SJSA1 (cell line): ENCODE data around the gene FAM76A. TPM values are rescaled to one million over a fixed set of nuclear protein-coding genes. Genes with fewer than 3 reads are reported as not detected.
"Not testable (repeated sequence)": the region's sequence is repeated elsewhere in the genome, so short reads cannot be mapped to it uniquely, and the experiment has no call there.

Experiments used
- DNase-seq, 2 experiments: peaks; one replicate each; pipeline ENCODE4 v3.0.0-alpha.2; 2015 to 2020; ENCODE audit warnings: low spot score in 2 of 2, low read depth in 1 of 2
- H3K27ac ChIP-seq: fragments of 250-450 bp; sonication (Bioruptor Pico); 2 replicates; pipeline ENCODE4 v1.5.1; 2020; ENCODE audit warnings: mild to moderate bottlenecking, moderate library complexity
- H3K27me3 ChIP-seq: fragments of 250-450 bp; sonication (Bioruptor Pico); replicated peaks from 2 replicates; pipeline ENCODE4 v1.5.1; 2020; ENCODE audit warnings: mild to moderate bottlenecking, moderate library complexity
- H3K36me3 ChIP-seq: fragments of 250-450 bp; sonication (Bioruptor Pico); 2 replicates; pipeline ENCODE4 v1.5.1; 2020; ENCODE audit warnings: mild to moderate bottlenecking
- H3K4me1 ChIP-seq: fragments of 250-450 bp; sonication (Bioruptor Pico); replicated peaks from 2 replicates; pipeline ENCODE4 v1.6.1; 2021; ENCODE audit warnings: mild to moderate bottlenecking
- H3K4me3 ChIP-seq: fragments of 250-450 bp; sonication (Bioruptor Pico); 2 replicates; pipeline ENCODE4 v1.5.1; 2020; ENCODE audit warnings: mild to moderate bottlenecking
- H3K9me3 ChIP-seq: fragments of 250-450 bp; sonication (Bioruptor Pico); replicated peaks from 2 replicates; pipeline ENCODE4 v1.5.1; 2020; ENCODE audit warnings: mild to moderate bottlenecking
- total RNA-seq: library from RNA; depleted of rRNA; stranded (reverse); fragments of >200 nt; shearing (Covaris generic); gene quantifications from 2 replicates; pipeline ENCODE4 v1.2.3, GENCODE V29; 2014; rRNA removed

Gene FAM76A
- 12.5 and 12.7 TPM in 2 replicates for total RNA-seq

DNA sequence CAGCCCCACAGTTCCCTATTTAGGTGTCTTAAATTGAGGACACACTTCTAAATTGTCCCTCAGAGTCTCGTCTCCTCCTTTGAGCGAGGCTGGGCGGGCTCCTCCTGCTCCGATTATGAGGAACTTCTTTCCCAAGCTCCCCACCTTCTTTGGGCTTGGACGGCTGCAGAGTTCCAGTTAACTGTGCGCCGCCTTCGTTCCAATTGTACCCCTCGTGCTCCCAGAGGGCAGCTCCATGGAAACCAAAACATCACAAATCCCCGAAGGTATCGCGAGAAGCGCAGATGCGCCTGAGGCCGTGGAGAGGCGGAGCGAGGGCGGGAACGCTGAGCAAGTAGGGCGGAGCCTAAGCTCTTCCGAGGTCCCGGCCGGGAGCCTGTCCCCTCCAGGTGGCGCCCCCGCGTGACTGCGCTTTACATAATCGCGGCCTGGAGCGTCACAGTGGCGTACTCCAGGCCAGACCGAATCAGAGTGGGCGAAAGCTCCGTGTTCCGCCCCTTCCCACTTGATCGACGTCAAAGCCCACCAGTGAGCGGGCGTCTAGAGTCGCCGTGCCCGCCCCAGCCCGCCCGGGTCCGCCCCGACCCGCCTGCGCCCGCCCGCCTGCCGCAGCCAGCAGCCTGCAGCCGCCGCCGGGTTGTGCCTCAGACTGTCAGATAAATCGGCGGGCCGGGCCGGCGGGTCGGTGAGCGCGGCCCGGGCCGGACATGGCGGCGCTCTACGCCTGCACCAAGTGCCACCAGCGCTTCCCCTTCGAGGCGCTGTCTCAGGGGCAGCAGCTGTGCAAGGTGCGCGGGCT is at the start of gene FAM76A:
FAM76A (plus strand) TSS at position 588 of the 799 bp plus-strand sequence; CDS start at position 708, 120 bp downstream.
- Histone ChIP-seq H3K36me3 (peaks cover 7% of the 10 kb centered on the region; the same call in 1 of the 2 replicates), H3K27ac (peak within 1 kb of the TSS; percentile 53), H3K4me3 (peak within 1 kb of the TSS; percentile 74), H3K4me1 (peaks cover 10% of the 10 kb centered on the region), H3K27me3 (no peaks in the 10 kb centered on the region), H3K9me3 (no peaks in the 10 kb centered on the region)
- DNase-seq, result peak; percentile 99

DNA sequence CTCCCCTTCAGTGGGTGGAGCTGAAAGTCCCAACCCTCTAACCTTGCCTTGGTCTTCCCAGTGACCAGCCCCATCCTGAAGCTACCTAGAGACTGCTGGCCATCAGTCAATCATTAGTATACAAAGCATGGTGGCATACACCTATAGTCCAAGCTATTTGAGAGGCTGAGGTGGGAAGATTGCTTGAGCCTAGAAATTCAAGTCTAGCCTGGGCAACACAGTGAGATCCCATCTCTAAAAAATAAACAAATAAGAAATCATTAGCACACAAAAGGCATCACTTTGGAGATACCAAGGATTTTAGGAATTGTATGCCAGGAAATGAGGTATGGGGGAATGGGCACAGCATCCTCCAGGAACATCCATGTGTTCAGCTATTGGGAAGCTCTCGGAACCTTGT is 49.4 kb upstream of the FAM76A start:
- H3K4me3 ChIP-seq, result no peak overlapping the region
- H3K4me1 ChIP-seq, result peaks cover 14% of the 10 kb centered on the region
- H3K27ac ChIP-seq, result no peak overlapping the region
- DNase-seq, result no peak
- H3K27me3 ChIP-seq, result no peaks in the 10 kb centered on the region
- no peaks in the 10 kb centered on the region for H3K36me3 ChIP-seq
- peaks cover 5% of the 10 kb centered on the region for H3K9me3 ChIP-seq

DNA sequence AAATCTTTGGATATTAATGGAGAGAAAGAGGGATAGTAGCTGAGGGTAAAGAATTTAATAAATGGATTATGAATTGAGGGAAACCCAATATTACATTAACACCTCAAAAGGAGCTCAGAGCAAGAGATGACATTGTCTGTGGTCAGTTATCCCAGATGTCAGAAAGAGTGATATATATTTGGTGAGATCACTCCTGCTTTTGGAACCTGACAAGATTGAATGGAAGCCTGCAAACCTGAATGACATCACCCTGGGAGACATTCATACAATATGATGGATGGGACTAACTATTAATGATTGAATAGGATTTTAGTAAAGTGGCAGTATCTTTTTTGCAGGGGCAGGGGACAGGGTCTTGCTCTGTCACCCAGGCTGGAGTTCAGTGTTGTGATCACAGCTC is 47.0 kb upstream of the FAM76A start:
- Histone ChIP-seq H3K9me3 (peaks cover 8% of the 10 kb centered on the region), H3K27ac (no peak overlapping the region), H3K4me1 (no peaks in the 10 kb centered on the region), H3K36me3 (no peaks in the 10 kb centered on the region), H3K4me3 (no peak overlapping the region), H3K27me3 (no peaks in the 10 kb centered on the region)
- no peak for DNase-seq

DNA sequence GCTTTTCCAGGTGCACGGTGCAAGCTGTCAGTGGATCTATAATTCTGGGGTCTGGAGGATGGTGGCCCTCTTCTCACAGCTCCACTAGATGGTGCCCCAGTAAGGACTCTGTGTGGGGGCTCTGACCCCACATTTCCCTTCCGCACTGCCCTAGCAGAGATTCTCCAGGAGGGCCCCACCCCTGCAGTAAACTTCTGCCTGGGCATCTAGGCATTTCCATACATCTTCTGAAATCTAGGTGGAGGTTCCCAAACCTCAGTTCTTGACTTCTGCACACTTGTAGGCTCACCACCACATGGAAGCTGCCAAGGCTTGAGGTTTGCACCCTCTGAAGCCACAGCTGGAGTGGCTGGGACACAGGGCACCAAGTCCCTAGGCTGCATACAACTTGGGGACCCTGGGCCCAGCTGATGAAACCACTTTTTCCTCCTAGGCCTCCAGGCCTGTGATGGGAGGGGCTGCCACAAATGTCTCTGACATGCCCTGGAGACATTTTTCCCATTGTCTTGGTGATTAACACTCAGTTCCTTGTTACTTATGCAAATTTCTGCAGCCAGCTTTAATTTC is 45.5 kb upstream of the FAM76A start:
- not testable (repeated sequence) for H3K9me3 ChIP-seq, H3K27ac ChIP-seq, H3K27me3 ChIP-seq, H3K4me1 ChIP-seq, H3K4me3 ChIP-seq, H3K36me3 ChIP-seq, DNase-seq

DNA sequence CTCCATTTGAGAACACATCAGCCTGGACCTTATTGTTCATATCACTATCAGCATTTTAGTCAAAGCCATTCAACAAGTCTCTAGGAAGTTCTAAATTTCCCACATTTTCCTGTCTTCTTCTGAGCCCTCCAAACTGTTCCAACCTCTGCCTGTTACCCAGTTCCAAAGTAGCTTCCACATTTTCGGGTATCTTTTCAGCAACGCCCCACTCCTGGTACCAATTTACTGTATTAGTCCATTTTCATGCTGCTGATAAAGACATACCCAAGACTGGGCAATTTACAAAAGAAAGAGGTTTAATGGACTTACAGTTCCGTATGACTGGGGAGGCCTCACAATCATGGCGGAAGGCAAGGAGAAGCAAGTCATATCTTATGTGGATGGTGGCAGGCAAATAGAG is 44.2 kb upstream of the FAM76A start:
- H3K9me3 ChIP-seq, H3K4me3 ChIP-seq, H3K4me1 ChIP-seq, H3K27ac ChIP-seq, H3K36me3 ChIP-seq, DNase-seq, H3K27me3 ChIP-seq: not testable (repeated sequence)

DNA sequence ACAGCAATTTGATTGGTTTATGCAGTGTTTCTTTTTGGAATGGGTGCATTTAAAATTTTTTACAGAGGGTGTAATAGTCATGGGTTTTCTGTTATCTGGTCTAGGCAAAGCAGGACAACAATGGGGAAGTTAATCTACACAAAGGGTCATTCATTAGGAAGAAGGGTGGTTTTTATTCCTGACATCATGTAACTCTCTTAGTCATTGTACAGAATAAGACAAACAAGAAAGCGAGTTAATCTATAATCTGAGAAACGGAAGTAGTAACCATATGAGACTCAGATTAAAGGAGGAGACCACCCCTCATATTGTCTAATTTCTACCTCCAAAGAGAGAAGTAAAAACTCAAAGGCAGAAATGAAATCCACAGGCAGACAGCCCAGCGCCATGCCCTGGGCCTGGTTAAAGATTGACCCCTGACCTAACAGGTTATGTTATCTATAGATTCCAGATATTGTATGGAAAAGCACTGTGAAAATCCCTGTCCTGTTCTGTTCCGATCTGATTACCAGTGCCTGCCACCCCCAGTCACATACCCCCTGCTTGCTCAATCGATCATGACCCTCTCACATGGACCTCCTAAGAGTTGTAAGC is 43.3 kb upstream of the FAM76A start:
- no peak overlapping the region for H3K4me3 ChIP-seq
- peaks cover 8% of the 10 kb centered on the region for H3K9me3 ChIP-seq
- DNase-seq, result no peak
- no peak overlapping the region for H3K27ac ChIP-seq
- H3K36me3 ChIP-seq, result no peaks in the 10 kb centered on the region
- no peaks in the 10 kb centered on the region for H3K4me1 ChIP-seq
- no peaks in the 10 kb centered on the region for H3K27me3 ChIP-seq

DNA sequence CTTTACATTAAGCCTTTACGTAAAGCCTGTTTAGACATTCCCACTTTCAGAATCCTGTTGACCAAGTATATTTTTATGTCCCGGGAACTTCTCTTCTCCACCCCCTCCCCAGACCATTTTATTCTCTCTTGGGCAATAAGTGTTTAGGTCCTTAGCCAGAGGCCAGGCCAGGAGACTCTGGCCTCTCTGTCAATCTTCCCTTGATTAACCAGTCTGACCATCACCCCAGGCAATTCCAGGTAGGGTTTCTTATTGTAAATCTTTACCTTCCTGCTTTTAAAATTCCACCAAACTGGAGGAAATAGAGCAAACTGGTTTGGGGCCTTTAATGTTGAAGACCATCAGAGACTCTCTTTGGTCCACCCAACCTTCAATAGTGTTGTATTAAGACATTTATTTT is 41.6 kb upstream of the FAM76A start:
- DNase-seq, result no peak
- peaks cover 8% of the 10 kb centered on the region for H3K9me3 ChIP-seq
- H3K4me1 ChIP-seq, result peaks cover 7% of the 10 kb centered on the region
- H3K36me3 ChIP-seq, result no peaks in the 10 kb centered on the region
- no peaks in the 10 kb centered on the region for H3K27me3 ChIP-seq
- no peak overlapping the region for H3K4me3 ChIP-seq
- H3K27ac ChIP-seq, result no peak overlapping the region

DNA sequence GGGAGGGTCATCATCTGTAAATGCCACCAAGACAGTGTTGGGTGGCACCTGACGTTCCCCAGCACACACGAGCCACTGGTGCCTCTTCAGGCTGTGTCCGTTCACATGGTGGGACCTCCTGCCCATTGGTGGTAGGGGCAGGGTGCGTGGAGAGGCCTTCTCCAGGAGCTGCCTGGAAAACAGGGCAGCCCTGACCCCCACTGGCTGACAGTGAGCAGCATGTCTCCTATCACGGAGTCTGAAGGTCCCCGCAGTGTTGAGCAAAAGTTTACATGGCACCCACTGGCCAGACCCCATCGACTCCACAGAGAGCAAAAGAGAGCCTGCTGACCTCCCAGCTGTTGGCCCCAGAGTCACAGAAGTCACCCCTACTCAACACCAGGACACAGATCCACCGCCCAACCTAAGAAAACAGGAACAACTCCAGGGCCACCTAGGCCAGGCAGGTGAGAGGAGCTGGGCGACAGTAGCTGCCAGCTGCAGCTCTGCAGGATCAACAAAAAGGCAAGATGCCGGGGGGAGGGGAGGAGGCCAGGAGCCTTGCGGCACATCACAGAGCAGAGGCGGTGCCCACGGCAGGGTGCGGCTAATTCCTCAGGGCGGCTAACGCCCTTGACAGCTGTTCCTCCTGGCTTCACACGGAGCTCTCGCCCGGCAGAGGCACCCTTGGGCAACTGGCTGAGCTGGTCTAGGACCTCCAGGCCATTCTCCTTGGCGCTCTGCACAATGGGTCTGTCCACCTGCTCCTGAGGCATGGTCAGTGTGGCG is 39.4 kb upstream of the FAM76A start:
- no peak overlapping the region for H3K4me3 ChIP-seq
- no peaks in the 10 kb centered on the region for H3K36me3 ChIP-seq
- peaks cover 18% of the 10 kb centered on the region for H3K4me1 ChIP-seq
- no peaks in the 10 kb centered on the region for H3K27me3 ChIP-seq
- H3K27ac ChIP-seq, result no peak overlapping the region
- no peak for DNase-seq
- peaks cover 3% of the 10 kb centered on the region; the same call in 1 of the 2 replicates for H3K9me3 ChIP-seq

DNA sequence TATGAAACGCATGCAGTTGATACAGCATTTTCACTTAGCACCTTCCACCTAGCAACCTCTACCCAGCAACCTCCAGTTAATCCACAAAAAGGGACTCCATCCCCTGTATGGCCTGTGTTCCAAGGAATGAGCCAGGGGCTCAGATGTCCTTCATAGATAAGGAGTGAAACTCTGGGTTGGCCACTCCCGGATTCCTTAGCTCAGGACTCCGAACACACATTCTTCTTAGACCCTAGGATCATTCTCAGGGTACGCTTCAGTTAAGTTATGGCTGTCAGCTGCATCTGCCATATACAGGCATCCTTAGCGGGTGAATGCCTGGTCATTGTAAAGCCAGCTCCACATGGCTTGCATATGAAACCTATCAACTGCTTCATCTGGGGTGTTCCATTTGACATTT is 37.9 kb upstream of the FAM76A start:
- Histone ChIP-seq H3K4me1 (peaks cover 18% of the 10 kb centered on the region), H3K27me3 (no peaks in the 10 kb centered on the region), H3K27ac (no peak overlapping the region), H3K36me3 (no peaks in the 10 kb centered on the region), H3K9me3 (no peaks in the 10 kb centered on the region), H3K4me3 (no peak overlapping the region)
- DNase-seq, result no peak

DNA sequence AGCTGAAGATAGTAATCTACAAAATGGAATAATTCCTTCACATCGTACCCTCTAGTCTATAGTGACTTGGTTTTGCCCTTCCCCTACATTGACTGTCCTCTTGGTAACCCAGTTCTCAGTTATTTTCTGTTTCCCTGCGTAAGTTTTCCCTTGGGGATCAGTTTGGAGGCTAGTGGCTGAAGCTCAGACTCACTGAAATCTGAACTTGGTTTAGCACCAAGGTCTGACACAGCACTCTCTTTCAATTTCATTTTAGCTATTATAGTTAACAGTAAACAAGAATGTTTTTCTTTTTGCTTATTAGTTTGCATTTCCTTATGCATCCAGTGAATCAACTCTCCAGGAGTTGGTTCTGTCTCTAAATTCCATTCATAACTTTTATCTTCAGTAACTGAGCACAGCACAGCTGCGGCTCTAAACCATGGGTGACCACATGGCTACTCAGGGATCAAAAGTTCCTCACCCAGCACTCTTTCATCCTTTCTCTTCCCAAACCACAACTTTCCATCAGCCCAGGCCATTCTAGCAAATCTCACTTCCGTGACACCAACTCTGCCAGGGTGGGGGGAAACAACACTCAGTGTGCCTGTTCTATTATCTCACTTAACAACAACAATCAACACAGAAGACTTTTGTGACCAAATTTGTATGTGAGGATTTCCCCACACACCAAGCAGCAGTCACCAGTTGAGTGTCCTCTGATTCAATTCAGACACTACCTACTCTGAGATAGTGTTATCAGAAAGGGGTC is 36.2 kb upstream of the FAM76A start:
- 0 out of 2 replicates have a peak overlapping the region, but pooled peaks have one; percentile 1 for H3K4me3 ChIP-seq
- no peaks in the 10 kb centered on the region for H3K36me3 ChIP-seq
- no peaks in the 10 kb centered on the region for H3K27me3 ChIP-seq
- H3K4me1 ChIP-seq, result peaks cover 18% of the 10 kb centered on the region
- DNase-seq, result peak; percentile 72 to 83
- no peaks in the 10 kb centered on the region for H3K9me3 ChIP-seq
- H3K27ac ChIP-seq, result peak overlapping the region; percentile 67

DNA sequence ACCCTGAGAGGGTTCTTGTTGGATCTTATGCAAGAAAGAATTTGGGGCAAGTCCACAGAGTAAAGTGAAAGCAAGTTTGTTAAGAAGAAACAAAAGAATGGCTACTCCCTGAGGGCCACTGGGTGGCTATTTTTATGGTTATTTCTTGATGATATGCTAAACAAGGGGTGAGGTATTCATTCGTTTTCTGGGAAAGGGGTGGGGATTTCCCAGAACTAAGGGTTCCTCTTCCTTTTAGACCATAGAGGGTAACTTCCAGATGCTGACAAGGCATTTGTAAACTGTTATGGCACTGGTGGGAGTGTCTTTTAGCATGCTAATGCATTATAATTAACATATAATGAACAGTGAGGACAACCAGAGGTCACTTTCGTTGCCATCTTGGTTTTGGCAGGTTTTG is 35.6 kb upstream of the FAM76A start:
- Histone ChIP-seq H3K4me1 (peaks cover 18% of the 10 kb centered on the region), H3K27ac (peak overlapping the region; percentile 67), H3K36me3 (no peaks in the 10 kb centered on the region), H3K4me3 (no peak overlapping the region), H3K9me3 (no peaks in the 10 kb centered on the region), H3K27me3 (no peaks in the 10 kb centered on the region)
- no peak for DNase-seq

DNA sequence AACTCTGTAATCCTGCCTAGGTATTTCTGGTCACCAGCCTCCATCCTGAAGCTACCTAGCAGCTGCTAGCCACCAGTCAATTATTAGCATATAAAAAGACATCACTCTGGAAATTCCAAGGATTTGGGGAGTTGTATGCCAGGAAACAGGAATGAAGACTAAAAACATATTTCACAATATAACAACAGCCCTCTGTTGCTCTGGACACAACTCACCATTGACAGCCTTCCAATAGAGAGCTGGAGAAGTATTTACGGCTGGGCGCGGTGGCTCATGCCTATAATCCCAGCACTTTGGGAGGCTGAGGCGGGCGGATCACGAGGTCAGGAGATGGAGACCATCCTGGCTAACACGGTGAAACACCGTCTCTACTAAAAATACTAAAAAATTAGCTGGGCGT is 28.9 kb upstream of the FAM76A start:
- H3K9me3 ChIP-seq, H3K36me3 ChIP-seq, H3K4me3 ChIP-seq, H3K4me1 ChIP-seq, H3K27ac ChIP-seq, DNase-seq, H3K27me3 ChIP-seq: not testable (repeated sequence)

DNA sequence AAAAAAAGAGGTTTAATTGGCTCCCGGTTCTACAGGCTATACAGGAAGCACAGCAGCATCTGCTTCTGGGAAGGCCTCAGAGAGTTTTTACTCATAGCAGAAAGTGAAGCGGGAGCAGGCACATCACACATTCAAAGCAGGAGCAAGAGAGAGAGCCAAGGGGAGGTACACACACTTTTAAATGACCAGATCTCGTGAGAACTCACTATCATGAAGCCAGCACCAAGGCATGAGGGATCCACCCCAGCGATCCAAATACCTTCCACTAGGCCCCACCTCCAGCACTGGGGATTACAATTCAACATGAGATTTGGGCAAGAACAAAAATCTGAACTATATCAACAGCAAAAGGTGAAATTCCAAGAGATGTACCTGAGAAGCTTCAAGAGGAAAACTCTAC is 20.8 kb upstream of the FAM76A start:
- Histone ChIP-seq H3K27ac (no peak overlapping the region), H3K36me3 (no peaks in the 10 kb centered on the region), H3K27me3 (no peaks in the 10 kb centered on the region; the same call in 1 of the 2 replicates), H3K4me1 (no peaks in the 10 kb centered on the region), H3K9me3 (peaks cover 4% of the 10 kb centered on the region), H3K4me3 (no peak overlapping the region)
- DNase-seq, result no peak
